GM19395 (cell line): ENCODE results near the gene WBP2.
"Not testable (repeated sequence)": the region's sequence is repeated elsewhere in the genome, so short reads cannot be mapped to it uniquely, and the experiment has no call there.

ENCODE experiments used
- ATAC-seq: cut with Tn5 transposase; IDR thresholded peaks from one replicate; pipeline ENCODE4 v1.9.1; 2021; ENCODE audit warnings: mild to moderate bottlenecking, moderate library complexity; ENCODE audit not compliant: unreplicated experiment

WBP2 gene

GRCh38 chr17:75818326-75818885 lies 36.7 kb downstream of the WBP2 start:
- no peak for ATAC-seq

DNA sequence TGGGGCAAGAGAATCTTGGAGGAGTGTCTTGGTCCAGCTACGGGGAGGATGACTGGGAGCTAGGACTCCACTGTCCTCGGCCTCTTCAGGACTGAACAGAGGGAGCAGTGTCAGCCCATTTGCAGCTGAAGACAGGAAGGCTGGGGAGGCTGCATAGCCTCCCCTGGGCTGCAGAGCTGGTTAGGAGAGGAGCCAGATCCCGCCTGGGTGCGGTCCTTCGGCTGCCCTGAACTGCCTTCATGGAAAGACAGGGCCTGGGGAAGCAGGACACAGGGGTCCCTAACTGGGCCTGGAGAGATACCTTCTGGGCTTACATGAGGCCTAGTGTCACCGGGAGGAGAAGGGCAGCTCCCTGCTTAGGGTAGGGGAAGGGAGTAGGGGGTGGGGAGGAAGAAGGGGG lies 37.6 kb downstream of the WBP2 start:
- ATAC-seq = no peak

- ATAC-seq = no peak
These were observed 38.4 kb downstream of the WBP2 start for GRCh38 chr17:75816693-75817092.

DNA sequence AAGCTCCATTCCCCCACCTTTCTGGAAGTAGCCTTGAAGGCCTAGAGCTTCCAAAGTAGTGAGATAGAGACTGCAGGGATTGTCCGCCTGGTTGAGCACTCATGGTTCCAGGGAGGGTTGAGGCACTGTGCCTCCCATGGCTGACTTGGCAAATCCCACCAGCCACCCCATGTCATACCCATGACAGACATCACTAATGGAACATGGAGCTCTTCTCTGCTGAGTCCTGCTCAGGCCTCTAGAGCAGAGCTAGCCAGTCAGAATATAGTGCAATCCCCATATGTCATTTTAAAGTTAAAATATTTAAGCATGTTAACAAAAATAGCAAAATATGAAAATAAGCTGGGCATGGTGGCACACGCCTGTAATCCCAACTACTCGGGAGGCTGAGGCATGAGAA lies 39.7 kb downstream of the WBP2 start:
- no peak for ATAC-seq

DNA sequence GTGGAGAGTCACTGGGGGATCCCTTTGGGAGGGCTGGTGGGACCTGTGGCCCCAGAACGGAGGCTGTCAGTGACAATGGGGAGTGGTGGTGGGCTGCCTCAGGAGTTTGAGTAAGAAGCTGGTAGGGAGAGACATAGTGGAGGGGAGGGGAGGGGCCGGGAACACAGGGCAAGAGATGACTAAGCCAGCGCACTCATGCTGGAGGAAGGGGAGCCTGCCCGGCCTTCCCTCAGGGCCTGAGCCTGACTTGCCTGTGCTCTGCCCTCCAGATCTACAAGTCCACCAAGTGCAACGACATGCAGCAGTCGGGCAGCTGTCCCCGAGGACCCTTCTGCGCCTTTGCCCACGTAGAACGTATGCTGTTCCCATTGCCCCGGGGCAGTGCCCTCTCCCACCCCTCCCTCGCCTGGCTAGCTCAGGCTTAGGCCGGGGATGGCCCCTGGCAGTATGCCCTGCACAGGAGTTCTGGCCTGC lies 40.2 kb downstream of the WBP2 start:
- ATAC-seq = no peak

- ATAC-seq = no peak
These were observed 41.1 kb downstream of the WBP2 start for GRCh38 chr17:75814021-75814395.

- ATAC-seq = no peak
These were observed 41.8 kb downstream of the WBP2 start for GRCh38 chr17:75813081-75814020.

- no peak for ATAC-seq
These were observed 42.8 kb downstream of the WBP2 start for GRCh38 chr17:75812096-75813013.

GRCh38 chr17:75811174-75811573 lies 44.0 kb downstream of the WBP2 start:
- no peak for ATAC-seq

- ATAC-seq = not testable (repeated sequence)
These were observed 44.4 kb downstream of the WBP2 start for GRCh38 chr17:75810756-75811155.

DNA sequence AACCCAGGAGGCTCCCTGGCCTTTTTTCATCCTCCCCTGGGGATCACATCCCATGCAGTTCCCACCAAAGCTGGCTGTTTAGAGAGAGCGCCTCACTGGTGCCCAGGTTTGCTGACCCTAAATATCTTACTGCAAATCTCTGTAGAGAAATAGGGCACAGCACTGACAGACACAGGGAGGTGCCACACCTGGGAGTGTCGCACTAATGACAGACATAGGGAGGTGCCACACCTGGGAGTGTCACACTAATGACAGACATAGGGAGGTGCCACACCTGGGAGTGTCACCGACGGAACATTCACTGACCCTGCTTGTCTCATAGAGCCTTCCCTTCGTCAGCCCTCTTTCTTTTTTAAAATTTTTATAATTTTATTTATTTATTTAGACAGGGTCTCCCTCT lies 44.9 kb downstream of the WBP2 start:
- ATAC-seq = no peak

DNA sequence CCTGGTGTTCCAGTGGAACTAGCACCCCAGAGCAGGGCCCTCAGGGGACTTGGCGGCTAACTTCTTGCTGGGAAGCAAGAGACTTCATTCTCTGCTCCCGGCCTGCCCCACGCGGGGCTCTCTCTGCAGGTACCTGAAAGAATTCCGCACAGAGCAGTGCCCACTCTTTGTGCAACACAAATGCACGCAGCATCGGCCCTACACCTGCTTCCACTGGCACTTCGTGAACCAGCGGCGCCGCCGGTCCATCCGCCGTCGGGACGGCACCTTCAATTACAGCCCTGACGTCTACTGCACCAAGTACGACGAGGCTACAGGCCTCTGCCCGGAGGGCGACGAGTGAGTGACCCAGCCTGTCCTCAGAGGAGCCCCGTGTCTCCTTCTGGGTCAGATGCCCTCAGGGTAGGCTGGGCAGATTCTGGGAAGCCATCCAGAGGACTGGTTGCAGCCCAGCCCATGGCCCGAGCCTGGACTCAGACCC lies 45.5 kb downstream of the WBP2 start:
- no peak for ATAC-seq

- no peak for ATAC-seq
These were observed 46.1 kb downstream of the WBP2 start for GRCh38 chr17:75808905-75809621.

- no peak for ATAC-seq
These were observed 46.6 kb downstream of the WBP2 start for GRCh38 chr17:75808549-75808904.

- no peak for ATAC-seq
These were observed 47.3 kb downstream of the WBP2 start for GRCh38 chr17:75807861-75808260.

GRCh38 chr17:75806822-75807500 lies 48.2 kb downstream of the WBP2 start:
- ATAC-seq = no peak

DNA sequence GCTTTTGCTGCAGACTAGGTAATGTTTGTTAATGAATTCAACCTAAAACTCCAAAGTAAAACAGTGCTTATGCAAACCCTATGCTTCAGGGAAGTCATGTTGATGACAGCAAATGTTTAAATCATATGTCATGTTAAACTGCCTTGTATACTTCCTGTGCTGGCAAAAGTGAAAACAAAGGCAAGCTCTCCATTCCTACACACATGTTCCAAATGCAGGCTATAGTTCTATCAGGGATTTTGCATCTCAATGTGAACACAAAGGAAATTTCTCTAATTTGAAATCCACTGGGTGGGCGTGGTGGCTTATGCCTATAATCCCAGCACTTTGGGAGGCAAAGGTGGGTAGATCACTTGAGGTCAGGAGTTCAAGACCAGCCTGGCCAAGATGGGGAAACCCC lies 51.3 kb downstream of the WBP2 start:
- ATAC-seq = no peak

GRCh38 chr17:75799402-75799801 lies 55.7 kb downstream of the WBP2 start:
- ATAC-seq = no peak

DNA sequence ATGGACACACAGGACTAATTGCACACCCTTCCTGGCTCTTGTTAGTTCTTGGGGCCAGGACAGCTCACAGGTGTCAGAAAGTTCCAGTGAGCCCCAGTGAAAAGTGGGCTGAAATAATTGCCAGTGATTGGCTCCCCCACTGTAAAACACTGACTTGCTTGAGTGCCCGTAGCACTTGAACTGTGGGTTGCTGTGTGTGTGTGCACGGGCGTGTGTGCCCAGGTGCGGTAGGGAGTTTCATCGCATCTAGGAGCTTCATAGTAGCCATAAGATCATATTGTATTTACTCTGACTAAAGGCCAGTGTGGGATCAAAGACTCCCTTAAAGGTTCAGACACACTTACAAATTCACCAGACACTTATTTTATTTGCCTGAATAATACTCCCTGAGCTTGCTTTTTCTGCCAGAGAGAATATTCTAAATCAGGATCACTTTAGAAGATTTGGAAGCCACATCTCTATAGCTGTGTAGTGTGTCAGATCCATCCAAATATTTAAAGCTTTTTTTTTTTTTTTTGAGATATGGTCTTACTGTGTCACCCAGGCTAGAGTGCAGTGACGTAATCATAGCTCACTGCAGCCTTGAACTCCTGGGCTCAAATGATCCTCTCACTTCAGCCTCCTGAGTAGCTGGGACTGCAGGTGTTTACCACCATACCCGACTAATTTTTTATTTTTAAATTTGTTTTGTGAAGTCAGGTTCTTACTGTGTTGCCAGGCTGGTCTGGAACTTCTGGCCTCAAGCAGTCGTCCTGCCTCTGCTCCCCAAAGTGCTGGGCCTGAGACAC lies 59.1 kb downstream of the WBP2 start:
- no peak for ATAC-seq
